Measurements from ENCODE around the gene BDKRB2. TPM values are rescaled to one million over a fixed set of nuclear protein-coding genes. Genes with fewer than 3 reads are reported as not detected.

Gene BDKRB2
- total RNA-seq, 6 donors from 2014 or later, result 0.78 to 4.0 (median 1.8) TPM; not detected in 1

GRCh38 chr14:96252999-96253539, 48.4 kb downstream of the BDKRB2 start:
- ATAC-seq (ENCODE audit: low FRiP score in 2 of 2) (peak; percentile 50 to 77), DNase-seq (no peak)
- H3K27me3 ChIP-seq, result no peaks in the 10 kb centered on the region
- no peak overlapping the region for H3K4me3 ChIP-seq
- no peaks in the 10 kb centered on the region for H3K4me1 ChIP-seq
- no peak overlapping the region for H3K27ac ChIP-seq
- 74 to 82% methylated on average over 9 of the region's 9 CpGs for WGBS, 2 donors
- H3K36me3 ChIP-seq, result no peaks in the 10 kb centered on the region
- H3K9me3 ChIP-seq, result no peaks in the 10 kb centered on the region
- TF ChIP-seq POLR2AphosphoS5 (IDR thresholded peaks at IDR 0.05), result peak in 1 of 2 donors; percentile 51
- no peak for TF ChIP-seq POLR2A (IDR thresholded peaks at IDR 0.05)
- TF ChIP-seq EP300 (IDR thresholded peaks at IDR 0.05), result no peak

GRCh38 chr14:96254687-96255086, 50.0 kb downstream of the BDKRB2 start:
- DNase-seq, result no peak
- no peak for ATAC-seq (ENCODE audit: low FRiP score in 2 of 2)
- Histone ChIP-seq H3K36me3 (no peaks in the 10 kb centered on the region), H3K27ac (no peak overlapping the region), H3K9me3 (no peaks in the 10 kb centered on the region), H3K27me3 (no peaks in the 10 kb centered on the region), H3K4me1 (no peaks in the 10 kb centered on the region), H3K4me3 (no peak overlapping the region)
- no peak for TF ChIP-seq POLR2A (IDR thresholded peaks at IDR 0.05)
- TF ChIP-seq EP300 (IDR thresholded peaks at IDR 0.05), result no peak
- no peak for TF ChIP-seq CTCF (IDR thresholded peaks at IDR 0.05)
- TF ChIP-seq POLR2AphosphoS5 (IDR thresholded peaks at IDR 0.05), result no peak
- WGBS, 2 donors, result 89 to 90% methylated on average over 11 of the region's 11 CpGs

GRCh38 chr14:96255501-96256366, 51.1 kb downstream of the BDKRB2 start, which contains the start of gene BDKRB1:
Gene BDKRB1 (plus strand): TSS chr14:96256210. CDS start chr14:96263683, 7,473 bp downstream.
- DNase-seq, result no peak
- ATAC-seq (ENCODE audit: low FRiP score in 2 of 2), result peak in 1 of 2 donors; percentile 80
- H3K27ac ChIP-seq, result no peak within 1 kb of the TSS
- peaks cover 0 to 2% (median 0%) of the 10 kb centered on the region in 4 donors for H3K4me1 ChIP-seq
- no peak within 1 kb of the TSS for H3K4me3 ChIP-seq
- no peaks in the 10 kb centered on the region for H3K9me3 ChIP-seq
- TF ChIP-seq CTCF (IDR thresholded peaks at IDR 0.05), result no peak
- TF ChIP-seq POLR2A (IDR thresholded peaks at IDR 0.05), result no peak
- TF ChIP-seq EP300 (IDR thresholded peaks at IDR 0.05), result no peak
- no peak for TF ChIP-seq POLR2AphosphoS5 (IDR thresholded peaks at IDR 0.05)
- no peaks in the 10 kb centered on the region for H3K36me3 ChIP-seq
- WGBS, 2 donors, result 75 to 78% methylated on average over 12 of the region's 12 CpGs
- H3K27me3 ChIP-seq, result no peaks in the 10 kb centered on the region

- Histone ChIP-seq H3K36me3 (no peaks in the 10 kb centered on the region), H3K4me3 (no peak overlapping the region), H3K9me3 (no peaks in the 10 kb centered on the region), H3K27me3 (no peaks in the 10 kb centered on the region), H3K27ac (no peak overlapping the region), H3K4me1 (peaks cover 0 to 8% (median 3%) of the 10 kb centered on the region in 4 donors)
- DNase-seq, result no peak
- TF ChIP-seq EP300 (IDR thresholded peaks at IDR 0.05), result no peak
- TF ChIP-seq POLR2AphosphoS5 (IDR thresholded peaks at IDR 0.05), result no peak
- no peak for TF ChIP-seq POLR2A (IDR thresholded peaks at IDR 0.05)
- no peak for TF ChIP-seq CTCF (IDR thresholded peaks at IDR 0.05)
- 86 to 88% methylated on average over 4 of the region's 4 CpGs for WGBS, 2 donors
- ATAC-seq (ENCODE audit: low FRiP score in 2 of 2), result peak in 1 of 2 donors; percentile 55
Observed at GRCh38 chr14:96256407-96256806, 51.8 kb downstream of the BDKRB2 start.

GRCh38 chr14:96257056-96257455, 52.4 kb downstream of the BDKRB2 start:
- no peak overlapping the region for H3K4me3 ChIP-seq
- 73 to 81% methylated on average over 8 of the region's 8 CpGs for WGBS, 2 donors
- no peak for ATAC-seq (ENCODE audit: low FRiP score in 2 of 2)
- no peaks in the 10 kb centered on the region for H3K27me3 ChIP-seq
- H3K9me3 ChIP-seq, result no peaks in the 10 kb centered on the region
- TF ChIP-seq EP300 (IDR thresholded peaks at IDR 0.05) (no peak), CTCF (IDR thresholded peaks at IDR 0.05) (no peak), POLR2A (IDR thresholded peaks at IDR 0.05) (no peak), POLR2AphosphoS5 (IDR thresholded peaks at IDR 0.05) (no peak)
- DNase-seq, result peak in 1 of 2 donors; percentile 41
- peaks cover 0 to 12% (median 3%) of the 10 kb centered on the region in 4 donors for H3K4me1 ChIP-seq
- no peaks in the 10 kb centered on the region for H3K36me3 ChIP-seq
- H3K27ac ChIP-seq, result no peak overlapping the region
